Heart left ventricle (tissue), 16 donors: ENCODE results near the gene MANSC1. TPM values are rescaled to one million over a fixed set of nuclear protein-coding genes. Genes with fewer than 3 reads are reported as not detected.

Experiments
- ATAC-seq, 4 donors: fragments of 200-7000 bp; cut with Tn5 transposase; one replicate each; pipeline ENCODE4 v1.9.1; 2020 to 2022; ENCODE audit warnings: moderate library complexity in 4 of 4, mild to moderate bottlenecking in 3 of 4, moderate number of reproducible peaks in 1 of 4
- DNase-seq, 5 donors: peaks; one replicate each; pipeline ENCODE4 v3.0.0-alpha.2; 2020
- H3K27ac ChIP-seq, 12 donors: fragments of 200-600 bp; sonication (generic) in 4 of 12; one replicate each; pipeline versions ENCODE4 v1.5.0 to v1.8.0; 2016 to 2022; ENCODE audit warnings: mild to moderate bottlenecking in 2 of 12
- H3K27me3 ChIP-seq, 9 donors: fragments of 200-600 bp; sonication (generic) in 2 of 9; one replicate each; pipeline versions ENCODE4 v1.5.1 to v1.8.0; 2016 to 2022; ENCODE audit warnings: mild to moderate bottlenecking in 3 of 9
- H3K36me3 ChIP-seq, 9 donors: fragments of 200-600 bp; sonication (generic) in 2 of 9; one replicate each; pipeline versions ENCODE4 v1.5.0 to v1.8.0; 2018 to 2022; ENCODE audit warnings: mild to moderate bottlenecking in 2 of 9
- H3K4me1 ChIP-seq, 12 donors: fragments of 200-600 bp; sonication (generic) in 4 of 12; one replicate each; pipeline versions ENCODE4 v1.5.0 to v1.8.0; 2016 to 2022; ENCODE audit warnings: mild to moderate bottlenecking in 3 of 12
- H3K4me3 ChIP-seq, 12 donors: fragments of 200-600 bp; sonication (generic) in 4 of 12; one replicate each; pipeline versions ENCODE4 v1.5.0 to v1.8.0; 2017 to 2022; ENCODE audit warnings: mild to moderate bottlenecking in 9 of 12, moderate library complexity in 4 of 12
- H3K9me3 ChIP-seq, 12 donors: fragments of 200-600 bp; sonication (generic) in 4 of 12; one replicate each; pipeline versions ENCODE4 v1.5.0 to v1.8.0; 2016 to 2022; ENCODE audit warnings: mild to moderate bottlenecking in 1 of 12
- POLR2A ChIP-seq, 2 donors: fragments of 450-650 bp; IDR thresholded peaks; one replicate each; pipeline ENCODE4 v1.6.1; 2017; ENCODE audit warnings: antibody characterized with exemption in 2 of 2, mild to moderate bottlenecking in 2 of 2, moderate library complexity in 2 of 2
- WGBS, 4 donors: extraction: QIAGEN DNeasy Blood & Tissue Kit in 2 of 4; methylation state at CpG; one replicate each; pipeline versions ENCODE4 v1.1.5 to v1.1.7; 2013 to 2018; 5-methylcytosine and 5-hydroxymethylcytosine counted together
- intact Hi-C, 10 donors: fragments of 100-400 bp; cut with DNase I; formaldehyde crosslinking; loops; one replicate each; pipeline versions ENCODE4 v1.11.1 to v1.14.2; 2022
- polyA plus RNA-seq, 2 donors: library from polyadenylated mRNA; stranded (reverse); fragments of 200-250 nt; gene quantifications; one replicate each; pipeline ENCODE4 v1.2.3, GENCODE V29; 2013
- total RNA-seq, 9 donors: library from RNA; depleted of rRNA in 2 of 9; stranded (reverse); fragments of >200 nt in 2 of 9; fragmentation: NEBNext Ultra II Directional in 3 of 9; extraction: Animal tissue kit (Norgen Biotek cat#: 25700) in 3 of 9; gene quantifications; one replicate each; pipeline versions ENCODE4 v1.1.0 to v1.2.4, GENCODE V29; 2016 to 2023
- TF ChIP-seq, protein P1 (sequence below), 12 donors: fragments of 200-600 bp; sonication (generic) in 4 of 12; IDR thresholded peaks; one replicate each; pipeline versions ENCODE4 v1.5.0 to v1.8.0; 2018 to 2022; ENCODE audit warnings: antibody characterized with exemption in 12 of 12, mild to moderate bottlenecking in 5 of 12
- donor health status: ischemic (EF 13 %, LVEDD 7.1; RV severe dilation, severe dysfunction).
- donor health status: healthy with polysubstance abuse.
- donor health status: DM: no; HTN: yes; CAD: no.
- donor health status: DM: no; HTN: no; CAD: no.
- donor health status: ischemic (EF 25% LVEDD 6.9; RV normal size, moderate dysfunction).
- donor health status: ischemic (EF 25% LVEDD 5.7; RV mildly dilated, moderate dysfunction).
- donor health status: healthy.
- donor health status: DM: yes; HTN: yes; CAD: no.
- donor health status: ischemic (EF 35%, LVEDD 5.7; RV mildly dilated, moderate dysfunction).
- donor health status: nonischemic (EF 11% LVEDD 7.7; RV severe dilation, severe dysfunction).
- donor health status: DM: yes; HTN: yes; CAD: no.
- donor health status: PGD.
- donor health status: ischemic (EF 29% LVEDD 5.4; RV normal size, mild dysfunction).
- donor health status: nonischemic (EF 23%, LVEDD 6.1; RV moderate dilation, normal function).

Gene MANSC1
- total and polyA plus RNA-seq, 11 donors: 4.5 to 23.1 (median 11.1) TPM

DNA sequence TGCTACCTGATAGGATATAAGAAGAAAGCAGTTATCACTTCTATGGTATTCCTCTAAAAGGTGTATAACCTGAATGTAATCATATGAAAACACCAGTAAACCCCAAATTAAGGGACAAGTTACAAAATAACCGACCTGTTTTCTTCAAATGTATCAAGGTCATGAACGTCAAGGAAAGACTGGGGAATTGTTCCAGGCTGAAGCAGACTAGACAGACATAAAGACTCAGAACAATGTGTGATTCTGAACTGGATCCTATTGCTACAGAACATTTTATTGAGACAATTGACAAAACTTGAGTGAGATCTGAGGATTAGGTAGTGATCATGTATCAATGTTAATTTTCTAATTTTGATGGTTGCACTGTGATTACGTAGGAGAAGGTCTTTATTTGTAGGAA lies 67.8 kb downstream of the MANSC1 start:
- no peak overlapping the region for H3K4me3 ChIP-seq
- no peak for DNase-seq
- WGBS, 4 donors: 80 to 85% (median 81%) methylated on average over 3 of the region's 3 CpGs
- intact Hi-C loops: no loop called here
- H3K36me3 ChIP-seq: no peaks in the 10 kb centered on the region
- H3K4me1 ChIP-seq: peaks cover 0 to 19% (median 0%) of the 10 kb centered on the region in 12 donors
- TF ChIP-seq, protein P1, sequence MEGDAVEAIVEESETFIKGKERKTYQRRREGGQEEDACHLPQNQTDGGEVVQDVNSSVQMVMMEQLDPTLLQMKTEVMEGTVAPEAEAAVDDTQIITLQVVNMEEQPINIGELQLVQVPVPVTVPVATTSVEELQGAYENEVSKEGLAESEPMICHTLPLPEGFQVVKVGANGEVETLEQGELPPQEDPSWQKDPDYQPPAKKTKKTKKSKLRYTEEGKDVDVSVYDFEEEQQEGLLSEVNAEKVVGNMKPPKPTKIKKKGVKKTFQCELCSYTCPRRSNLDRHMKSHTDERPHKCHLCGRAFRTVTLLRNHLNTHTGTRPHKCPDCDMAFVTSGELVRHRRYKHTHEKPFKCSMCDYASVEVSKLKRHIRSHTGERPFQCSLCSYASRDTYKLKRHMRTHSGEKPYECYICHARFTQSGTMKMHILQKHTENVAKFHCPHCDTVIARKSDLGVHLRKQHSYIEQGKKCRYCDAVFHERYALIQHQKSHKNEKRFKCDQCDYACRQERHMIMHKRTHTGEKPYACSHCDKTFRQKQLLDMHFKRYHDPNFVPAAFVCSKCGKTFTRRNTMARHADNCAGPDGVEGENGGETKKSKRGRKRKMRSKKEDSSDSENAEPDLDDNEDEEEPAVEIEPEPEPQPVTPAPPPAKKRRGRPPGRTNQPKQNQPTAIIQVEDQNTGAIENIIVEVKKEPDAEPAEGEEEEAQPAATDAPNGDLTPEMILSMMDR (IDR thresholded peaks at IDR 0.05): no peak
- TF ChIP-seq POLR2A (IDR thresholded peaks at IDR 0.05): no peak
- H3K27me3 ChIP-seq: no peaks in the 10 kb centered on the region
- ATAC-seq: no peak
- H3K27ac ChIP-seq: no peak overlapping the region
- H3K9me3 ChIP-seq: peaks cover 0 to 11% (median 2%) of the 10 kb centered on the region in 12 donors

DNA sequence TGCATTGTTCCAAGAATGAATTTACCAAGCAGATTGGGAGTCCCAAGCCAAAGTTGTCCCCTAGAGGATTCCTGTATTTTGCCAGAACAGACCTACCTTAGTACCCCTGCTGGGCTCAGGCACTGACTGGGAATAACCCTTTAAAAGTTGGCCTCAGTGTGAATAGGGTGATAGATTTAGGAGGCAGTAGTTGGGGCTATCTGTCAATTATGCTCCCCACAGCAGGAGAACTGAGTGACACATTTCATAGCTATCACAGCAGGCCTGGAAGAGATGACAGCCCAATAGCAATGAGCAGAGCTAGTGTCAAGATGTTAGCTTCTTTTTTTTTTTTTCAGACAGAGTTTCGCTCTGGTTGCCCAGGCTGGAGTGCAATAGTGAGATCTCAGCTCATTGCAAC lies 68.9 kb downstream of the MANSC1 start:
- intact Hi-C loops: no loop called here
- ATAC-seq (no peak), DNase-seq (no peak)
- TF ChIP-seq, protein P1 (IDR thresholded peaks at IDR 0.05): no peak
- no peak for TF ChIP-seq POLR2A (IDR thresholded peaks at IDR 0.05)
- no peak overlapping the region for H3K27ac ChIP-seq
- 100% methylated on average over 1 of the region's 1 CpG for WGBS, 4 donors
- H3K36me3 ChIP-seq: no peaks in the 10 kb centered on the region
- H3K9me3 ChIP-seq: peaks cover 0 to 20% (median 4%) of the 10 kb centered on the region in 12 donors
- no peaks in the 10 kb centered on the region for H3K27me3 ChIP-seq
- H3K4me3 ChIP-seq: no peak overlapping the region
- peaks cover 0 to 19% (median 0%) of the 10 kb centered on the region in 12 donors for H3K4me1 ChIP-seq

DNA sequence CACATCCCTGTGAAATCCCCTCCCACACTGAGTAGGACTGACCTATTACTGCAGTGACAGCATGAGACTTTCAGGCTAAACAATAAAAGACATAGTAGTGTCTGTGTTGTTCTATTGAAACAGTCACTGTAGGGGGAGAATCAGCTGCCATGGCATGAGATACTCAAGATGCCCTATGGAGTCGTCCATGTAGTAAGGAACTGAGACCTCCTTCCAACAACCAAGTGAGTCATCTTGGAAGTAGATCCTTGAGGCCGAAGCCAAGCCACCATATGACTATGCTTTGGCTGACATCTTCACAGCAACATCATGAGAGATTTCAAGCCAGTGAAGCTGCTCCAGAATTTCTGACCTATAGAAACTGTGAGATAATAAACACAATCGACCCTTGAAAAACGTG lies 71.1 kb downstream of the MANSC1 start:
- H3K4me1 ChIP-seq: peaks cover 0 to 18% (median 0%) of the 10 kb centered on the region in 12 donors
- TF ChIP-seq, protein P1 (IDR thresholded peaks at IDR 0.05): no peak
- TF ChIP-seq POLR2A (IDR thresholded peaks at IDR 0.05): no peak
- H3K27ac ChIP-seq: no peak overlapping the region
- no peak for DNase-seq
- H3K36me3 ChIP-seq: no peaks in the 10 kb centered on the region
- no peak overlapping the region for H3K4me3 ChIP-seq
- peaks cover 0 to 20% (median 4%) of the 10 kb centered on the region in 12 donors for H3K9me3 ChIP-seq
- no peaks in the 10 kb centered on the region for H3K27me3 ChIP-seq
- 66 to 76% (median 70%) methylated on average over 4 of the region's 4 CpGs for WGBS, 4 donors
- intact Hi-C loops: no loop called here
- no peak for ATAC-seq

Other genes starting within 250 kb of the MANSC1 start
- 10 to 100 TPM; 13.2 to 29.6 (median 17.6) TPM for gene LRP6, start 83.2 kb downstream of the MANSC1 start, total RNA-seq
- gene LRP6, start 83.2 kb downstream of the MANSC1 start, polyA plus RNA-seq: 1 to 10 TPM; 3.7 to 7.5 TPM
- gene BORCS5, start 6.8 kb upstream of the MANSC1 start, total RNA-seq: 10 to 100 TPM in 6 of 9 donors, 1 to 10 TPM in 3; 7.6 to 21.3 (median 12.3) TPM
- gene BORCS5, start 6.8 kb upstream of the MANSC1 start, polyA plus RNA-seq: 1 to 10 TPM; 3.9 to 8.5 TPM
- 10 to 100 TPM in 8 of 9 donors, 1 to 10 TPM in 1; 9.7 to 24.7 (median 15.5) TPM for gene DUSP16, start 212.6 kb upstream of the MANSC1 start, total RNA-seq
- 10 to 100 TPM in 1 of 2 donors, 1 to 10 TPM in 1; 2.5 to 10.4 TPM for gene DUSP16, start 212.6 kb upstream of the MANSC1 start, polyA plus RNA-seq